ENCODE data around the gene MAGI1.

MAGI1 gene

GRCh38 chr3:65884071-65884470 is 154.6 kb downstream of the MAGI1 start:
- Histone ChIP-seq H2BK120ac (ENCODE audit: low read depth, low read length) (no peak overlapping the region), H3K36me3 (ENCODE audit: control insufficient read depth, insufficient read depth, low read length) (no peaks in the 10 kb centered on the region), H2AK5ac (ENCODE audit: low read length) (peak overlapping the region; percentile 64), H3K9ac (ENCODE audit: low read length) (no peak overlapping the region), H4K8ac (ENCODE audit: low read depth, low read length) (no peak overlapping the region), H3K4me1 (ENCODE audit: control insufficient read depth, low read depth, low read length) (peaks cover 6% of the 10 kb centered on the region), H3K56ac (ENCODE audit: low read length) (peak overlapping the region; percentile 64), H2BK15ac (replicated peaks; ENCODE audit: low read depth) (no peak overlapping the region), H3K4me3 (ENCODE audit: low read length) (no peak overlapping the region), H3K23ac (ENCODE audit: low read length) (no peak overlapping the region), H3K79me1 (ENCODE audit: low read length) (peaks cover 4% of the 10 kb centered on the region), H3K27me3 (ENCODE audit: insufficient read depth, low read length, poor library complexity) (no peaks in the 10 kb centered on the region), H3K27ac (ENCODE audit: low read depth, low read length) (no peak overlapping the region), H3K4me2 (ENCODE audit: low read length) (no peak overlapping the region), H3K18ac (ENCODE audit: low read length) (no peak overlapping the region), H2BK5ac (ENCODE audit: low read length) (no peak overlapping the region), H3K79me2 (ENCODE audit: control insufficient read depth, insufficient read depth, low read length) (peaks cover 5% of the 10 kb centered on the region), H3K4ac (ENCODE audit: low read depth, low read length) (no peak overlapping the region), H4K5ac (ENCODE audit: low read length) (no peak overlapping the region)
- DNase-seq: no peak
- no CpG with 5 or more reads among the region's 4 CpGs for WGBS (ENCODE audit: extremely low coverage, insufficient coverage, low lambda C conversion rate)

- Histone ChIP-seq H3K4me3 (ENCODE audit: low read length) (no peak overlapping the region), H3K4me1 (ENCODE audit: control insufficient read depth, low read depth, low read length) (peaks cover 7% of the 10 kb centered on the region), H3K36me3 (ENCODE audit: control insufficient read depth, insufficient read depth, low read length) (no peaks in the 10 kb centered on the region), H2BK5ac (ENCODE audit: low read length) (no peak overlapping the region), H3K27ac (ENCODE audit: low read depth, low read length) (no peak overlapping the region), H4K8ac (ENCODE audit: low read depth, low read length) (no peak overlapping the region), H3K56ac (ENCODE audit: low read length) (no peak overlapping the region), H3K18ac (ENCODE audit: low read length) (no peak overlapping the region), H2BK120ac (ENCODE audit: low read depth, low read length) (no peak overlapping the region), H2AK5ac (ENCODE audit: low read length) (no peak overlapping the region), H3K79me2 (ENCODE audit: control insufficient read depth, insufficient read depth, low read length) (peaks cover 3% of the 10 kb centered on the region), H3K27me3 (ENCODE audit: insufficient read depth, low read length, poor library complexity) (no peaks in the 10 kb centered on the region), H3K4ac (ENCODE audit: low read depth, low read length) (no peak overlapping the region), H2BK15ac (replicated peaks; ENCODE audit: low read depth) (no peak overlapping the region), H3K79me1 (ENCODE audit: low read length) (peaks cover 4% of the 10 kb centered on the region), H3K23ac (ENCODE audit: low read length) (no peak overlapping the region), H3K9ac (ENCODE audit: low read length) (no peak overlapping the region), H3K4me2 (ENCODE audit: low read length) (no peak overlapping the region), H4K5ac (ENCODE audit: low read length) (no peak overlapping the region)
- WGBS (ENCODE audit: extremely low coverage, insufficient coverage, low lambda C conversion rate): no CpG with 5 or more reads among the region's 3 CpGs
- no peak for DNase-seq
These were observed 155.1 kb downstream of the MAGI1 start for GRCh38 chr3:65883613-65884012.

- Histone ChIP-seq H3K4me3 (ENCODE audit: low read length) (no peak overlapping the region), H4K8ac (ENCODE audit: low read depth, low read length) (no peak overlapping the region), H3K9ac (ENCODE audit: low read length) (no peak overlapping the region), H3K4me2 (ENCODE audit: low read length) (no peak overlapping the region), H2BK15ac (replicated peaks; ENCODE audit: low read depth) (no peak overlapping the region), H3K27ac (ENCODE audit: low read depth, low read length) (no peak overlapping the region), H4K5ac (ENCODE audit: low read length) (no peak overlapping the region), H3K18ac (ENCODE audit: low read length) (no peak overlapping the region), H2BK120ac (ENCODE audit: low read depth, low read length) (no peak overlapping the region), H2AK5ac (ENCODE audit: low read length) (no peak overlapping the region), H3K79me2 (ENCODE audit: control insufficient read depth, insufficient read depth, low read length) (peaks cover 6% of the 10 kb centered on the region), H3K4ac (ENCODE audit: low read depth, low read length) (no peak overlapping the region), H3K36me3 (ENCODE audit: control insufficient read depth, insufficient read depth, low read length) (no peaks in the 10 kb centered on the region), H3K27me3 (ENCODE audit: insufficient read depth, low read length, poor library complexity) (no peaks in the 10 kb centered on the region), H3K79me1 (ENCODE audit: low read length) (peaks cover 8% of the 10 kb centered on the region), H3K56ac (ENCODE audit: low read length) (no peak overlapping the region), H2BK5ac (ENCODE audit: low read length) (no peak overlapping the region), H3K4me1 (ENCODE audit: control insufficient read depth, low read depth, low read length) (peaks cover 10% of the 10 kb centered on the region), H3K23ac (ENCODE audit: low read length) (no peak overlapping the region)
- DNase-seq: no peak
- WGBS (ENCODE audit: extremely low coverage, insufficient coverage, low lambda C conversion rate): no CpG with 5 or more reads among the region's 4 CpGs
These were observed 158.4 kb downstream of the MAGI1 start for GRCh38 chr3:65880350-65880749.

DNA sequence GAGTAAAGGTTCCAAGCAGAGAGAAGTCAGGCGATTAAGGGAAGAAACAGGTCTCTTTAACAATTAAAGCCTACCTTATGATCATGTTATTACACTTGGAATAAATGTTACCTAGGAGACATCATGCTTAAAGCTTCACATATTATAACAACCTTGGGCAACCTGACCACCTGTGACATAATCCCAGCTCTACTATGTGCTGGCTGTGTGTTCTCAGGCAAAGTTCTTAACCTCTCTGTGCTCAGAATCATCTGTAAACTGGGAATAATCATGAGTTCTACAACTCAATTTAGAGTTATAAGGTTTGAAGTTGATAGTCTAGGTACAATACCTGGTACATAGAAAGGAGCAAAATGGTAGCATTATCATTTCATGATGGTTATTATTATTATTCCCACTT is 159.3 kb downstream of the MAGI1 start:
- Histone ChIP-seq H2BK5ac (ENCODE audit: low read length) (no peak overlapping the region), H3K79me2 (ENCODE audit: control insufficient read depth, insufficient read depth, low read length) (peaks cover 6% of the 10 kb centered on the region), H3K4me2 (ENCODE audit: low read length) (no peak overlapping the region), H3K56ac (ENCODE audit: low read length) (no peak overlapping the region), H3K23ac (ENCODE audit: low read length) (no peak overlapping the region), H3K4me3 (ENCODE audit: low read length) (no peak overlapping the region), H2AK5ac (ENCODE audit: low read length) (no peak overlapping the region), H3K79me1 (ENCODE audit: low read length) (peaks cover 9% of the 10 kb centered on the region), H4K5ac (ENCODE audit: low read length) (no peak overlapping the region), H2BK15ac (replicated peaks; ENCODE audit: low read depth) (no peak overlapping the region), H2BK120ac (ENCODE audit: low read depth, low read length) (no peak overlapping the region), H3K27ac (ENCODE audit: low read depth, low read length) (no peak overlapping the region), H3K4me1 (ENCODE audit: control insufficient read depth, low read depth, low read length) (peaks cover 10% of the 10 kb centered on the region), H3K27me3 (ENCODE audit: insufficient read depth, low read length, poor library complexity) (no peaks in the 10 kb centered on the region), H4K8ac (ENCODE audit: low read depth, low read length) (no peak overlapping the region), H3K18ac (ENCODE audit: low read length) (no peak overlapping the region), H3K36me3 (ENCODE audit: control insufficient read depth, insufficient read depth, low read length) (no peaks in the 10 kb centered on the region), H3K4ac (ENCODE audit: low read depth, low read length) (no peak overlapping the region), H3K9ac (ENCODE audit: low read length) (no peak overlapping the region)
- DNase-seq: no peak
- no CpG with 5 or more reads among the region's 1 CpG for WGBS (ENCODE audit: extremely low coverage, insufficient coverage, low lambda C conversion rate)

DNA sequence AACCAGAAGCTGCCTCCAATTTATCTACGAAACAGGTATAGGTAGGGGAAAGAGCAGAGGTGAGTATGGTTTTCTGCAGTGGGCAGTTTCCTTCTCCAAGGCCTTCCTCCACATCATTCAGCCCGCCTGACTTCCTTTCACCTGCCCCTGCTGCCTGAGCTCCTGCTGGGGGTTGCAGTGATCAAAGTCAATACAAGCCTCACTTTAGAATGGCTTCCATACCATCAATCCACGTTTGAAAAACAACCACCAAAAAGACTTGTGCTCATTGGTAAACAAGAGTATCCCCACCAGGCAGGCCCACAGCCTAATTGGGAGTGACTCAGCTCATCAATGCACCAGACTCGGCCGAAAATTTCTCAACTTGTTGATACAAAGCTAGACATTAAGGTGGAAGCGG is 159.9 kb downstream of the MAGI1 start:
- no peak overlapping the region for H3K4ac ChIP-seq (ENCODE audit: low read depth, low read length)
- no peak overlapping the region for H4K8ac ChIP-seq (ENCODE audit: low read depth, low read length)
- peak overlapping the region; percentile 27 for H3K27ac ChIP-seq (ENCODE audit: low read depth, low read length)
- peaks cover 6% of the 10 kb centered on the region for H3K79me2 ChIP-seq (ENCODE audit: control insufficient read depth, insufficient read depth, low read length)
- no peak overlapping the region for H2BK120ac ChIP-seq (ENCODE audit: low read depth, low read length)
- H4K5ac ChIP-seq (ENCODE audit: low read length): no peak overlapping the region
- H2BK5ac ChIP-seq (ENCODE audit: low read length): no peak overlapping the region
- H2BK15ac ChIP-seq (replicated peaks; ENCODE audit: low read depth): no peak overlapping the region
- peaks cover 8% of the 10 kb centered on the region for H3K79me1 ChIP-seq (ENCODE audit: low read length)
- H2AK5ac ChIP-seq (ENCODE audit: low read length): no peak overlapping the region
- DNase-seq: peak; percentile 56
- H3K4me1 ChIP-seq (ENCODE audit: control insufficient read depth, low read depth, low read length): peaks cover 8% of the 10 kb centered on the region
- no peak overlapping the region for H3K4me2 ChIP-seq (ENCODE audit: low read length)
- H3K36me3 ChIP-seq (ENCODE audit: control insufficient read depth, insufficient read depth, low read length): no peaks in the 10 kb centered on the region
- no peak overlapping the region for H3K4me3 ChIP-seq (ENCODE audit: low read length)
- H3K18ac ChIP-seq (ENCODE audit: low read length): no peak overlapping the region
- no peak overlapping the region for H3K56ac ChIP-seq (ENCODE audit: low read length)
- H3K9ac ChIP-seq (ENCODE audit: low read length): no peak overlapping the region
- no peak overlapping the region for H3K23ac ChIP-seq (ENCODE audit: low read length)
- H3K27me3 ChIP-seq (ENCODE audit: insufficient read depth, low read length, poor library complexity): no peaks in the 10 kb centered on the region
- WGBS (ENCODE audit: extremely low coverage, insufficient coverage, low lambda C conversion rate): no CpG with 5 or more reads among the region's 6 CpGs

- Histone ChIP-seq H3K56ac (ENCODE audit: low read length) (no peak overlapping the region), H3K4me1 (ENCODE audit: control insufficient read depth, low read depth, low read length) (peaks cover 4% of the 10 kb centered on the region), H3K27me3 (ENCODE audit: insufficient read depth, low read length, poor library complexity) (no peaks in the 10 kb centered on the region), H3K18ac (ENCODE audit: low read length) (no peak overlapping the region), H2BK120ac (ENCODE audit: low read depth, low read length) (no peak overlapping the region), H3K9ac (ENCODE audit: low read length) (no peak overlapping the region), H3K79me2 (ENCODE audit: control insufficient read depth, insufficient read depth, low read length) (peaks cover 6% of the 10 kb centered on the region), H3K4me2 (ENCODE audit: low read length) (no peak overlapping the region), H3K27ac (ENCODE audit: low read depth, low read length) (no peak overlapping the region), H4K5ac (ENCODE audit: low read length) (no peak overlapping the region), H3K36me3 (ENCODE audit: control insufficient read depth, insufficient read depth, low read length) (no peaks in the 10 kb centered on the region), H3K4ac (ENCODE audit: low read depth, low read length) (no peak overlapping the region), H2AK5ac (ENCODE audit: low read length) (no peak overlapping the region), H2BK5ac (ENCODE audit: low read length) (no peak overlapping the region), H3K4me3 (ENCODE audit: low read length) (no peak overlapping the region), H2BK15ac (replicated peaks; ENCODE audit: low read depth) (no peak overlapping the region), H3K23ac (ENCODE audit: low read length) (no peak overlapping the region), H4K8ac (ENCODE audit: low read depth, low read length) (no peak overlapping the region), H3K79me1 (ENCODE audit: low read length) (peaks cover 11% of the 10 kb centered on the region)
- WGBS (ENCODE audit: extremely low coverage, insufficient coverage, low lambda C conversion rate): no CpG with 5 or more reads among the region's 2 CpGs
- no peak for DNase-seq
These were observed 161.6 kb downstream of the MAGI1 start for GRCh38 chr3:65877160-65877559.

Measured in mesendoderm (in vitro differentiated cells).